ENCODE results near the gene TBX21. TPM values are rescaled to one million over a fixed set of nuclear protein-coding genes. Genes with fewer than 3 reads are reported as not detected.

Gene TBX21
- total and polyA plus RNA-seq, 9 of the 15 experiments (the other 6 are each of a cell fraction or from before 2014, with no cell fraction given): 0.07 TPM; not detected in 8

- TF ChIP-seq IRF1 (CRISPR knock-in tag; IDR thresholded peaks at IDR 0.05; ENCODE audit: borderline replicate concordance): no peak
- peak; percentile 45 for TF ChIP-seq PRDM10 (IDR thresholded peaks at IDR 0.05; ENCODE audit: partially characterized antibody)
- 0 out of 2 replicates have a peak, but pooled peaks have one; percentile 59 for TF ChIP-seq XRCC5 (IDR thresholded peaks at IDR 0.05; ENCODE audit: low read depth, low read length)
- TF ChIP-seq CTCFL (IDR thresholded peaks at IDR 0.05; ENCODE audit: borderline replicate concordance, insufficient read depth, low read depth, low read length, poor library complexity, severe bottlenecking): peak; percentile 60
- TF ChIP-seq ZBTB26 (CRISPR knock-in tag; IDR thresholded peaks at IDR 0.05): 0 out of 2 replicates have a peak, but pooled peaks have one; percentile 29
- TF ChIP-seq OTX1 (CRISPR knock-in tag; IDR thresholded peaks at IDR 0.05): 0 out of 2 replicates have a peak, but pooled peaks have one; percentile 68
- peak; percentile 7; the same call in 1 of the 2 replicates for TF ChIP-seq BHLHE40 (IDR thresholded peaks at IDR 0.05; ENCODE audit: low read length)
- 0 out of 2 replicates have a peak, but pooled peaks have one; percentile 18 for TF ChIP-seq JUND (IDR thresholded peaks at IDR 0.05; ENCODE audit: borderline replicate concordance, low read depth, low read length)
- no peak for TF ChIP-seq JUND (tag; IDR thresholded peaks at IDR 0.05; ENCODE audit: borderline replicate concordance, low read depth, low read length)
- no peak for TF ChIP-seq ZNF395 (CRISPR knock-in tag; IDR thresholded peaks at IDR 0.05)
- peak; percentile 74 to 76 for TF ChIP-seq RAD21 (CRISPR knock-in tag; conservative IDR thresholded peaks at IDR 0.05 in 1 of 2, IDR thresholded peaks at IDR 0.05 in 1 of 2)
- peak; percentile 71 for TF ChIP-seq CC2D1A (IDR thresholded peaks at IDR 0.05)
- TF ChIP-seq HMGXB4 (CRISPR knock-in tag; IDR thresholded peaks at IDR 0.05): no peak
These were observed 34.1 kb upstream of the TBX21 start (continued) for GRCh38 chr17:47698749-47699535.

All from K562 (cell line).